Peyer's patch (tissue), 4 donors: ENCODE data around the gene ZNRF3. TPM values are rescaled to one million over a fixed set of nuclear protein-coding genes. Genes with fewer than 3 reads are reported as not detected.

Experiments
- DNase-seq, 3 donors: peaks; one replicate each; pipeline ENCODE4 v3.0.0-alpha.2; 2017 to 2019
- H3K27ac ChIP-seq, 4 donors: fragments of 200-600 bp; sonication (generic); one replicate each; pipeline ENCODE4 v1.5.1; 2016 to 2019
- H3K27me3 ChIP-seq, 2 donors: fragments of 200-600 bp; sonication (generic); one replicate each; pipeline ENCODE4 v1.5.1; 2019
- H3K36me3 ChIP-seq, 3 donors: fragments of 200-600 bp; sonication (generic); one replicate each; pipeline ENCODE4 v1.5.1; 2016 to 2019
- H3K4me1 ChIP-seq, 4 donors: fragments of 200-600 bp; sonication (generic); one replicate each; pipeline ENCODE4 v1.5.1; 2016 to 2019
- H3K4me3 ChIP-seq, 4 donors: fragments of 200-600 bp; sonication (generic); 1 replicate in 3 of 4; 2 replicates in 1 of 4; pipeline ENCODE4 v1.5.1; 2016 to 2019; ENCODE audit warnings: mild to moderate bottlenecking in 1 of 4
- H3K9me3 ChIP-seq, 4 donors: fragments of 200-600 bp; sonication (generic); one replicate each; pipeline ENCODE4 v1.5.1; 2016 to 2019; ENCODE audit warnings: mild to moderate bottlenecking in 1 of 4
- POLR2A ChIP-seq, 2 donors: fragments of 450-650 bp; IDR thresholded peaks; one replicate each; pipeline ENCODE4 v1.5.1; 2017; ENCODE audit warnings: antibody characterized with exemption in 2 of 2, mild to moderate bottlenecking in 2 of 2, moderate library complexity in 2 of 2
- total RNA-seq, 4 donors: library from RNA; depleted of rRNA; stranded (reverse); fragments of >200 nt; gene quantifications; one replicate each; pipeline ENCODE4 v1.1.0, GENCODE V29; 2016
- TF ChIP-seq, protein P1 (sequence below), 6 experiments: fragments of 450-650 bp in 4 of 6; fragments of 200-600 bp in 2 of 6; sonication (generic) in 1 of 6; IDR thresholded peaks; one replicate each; pipeline ENCODE4 v1.5.1; 2017 to 2019; ENCODE audit warnings: antibody characterized with exemption in 6 of 6, mild to moderate bottlenecking in 3 of 6, moderate library complexity in 1 of 6

ZNRF3 gene
- total RNA-seq, 4 donors from 2014 or later, result 5.8 to 17.6 (median 8.0) TPM

DNA sequence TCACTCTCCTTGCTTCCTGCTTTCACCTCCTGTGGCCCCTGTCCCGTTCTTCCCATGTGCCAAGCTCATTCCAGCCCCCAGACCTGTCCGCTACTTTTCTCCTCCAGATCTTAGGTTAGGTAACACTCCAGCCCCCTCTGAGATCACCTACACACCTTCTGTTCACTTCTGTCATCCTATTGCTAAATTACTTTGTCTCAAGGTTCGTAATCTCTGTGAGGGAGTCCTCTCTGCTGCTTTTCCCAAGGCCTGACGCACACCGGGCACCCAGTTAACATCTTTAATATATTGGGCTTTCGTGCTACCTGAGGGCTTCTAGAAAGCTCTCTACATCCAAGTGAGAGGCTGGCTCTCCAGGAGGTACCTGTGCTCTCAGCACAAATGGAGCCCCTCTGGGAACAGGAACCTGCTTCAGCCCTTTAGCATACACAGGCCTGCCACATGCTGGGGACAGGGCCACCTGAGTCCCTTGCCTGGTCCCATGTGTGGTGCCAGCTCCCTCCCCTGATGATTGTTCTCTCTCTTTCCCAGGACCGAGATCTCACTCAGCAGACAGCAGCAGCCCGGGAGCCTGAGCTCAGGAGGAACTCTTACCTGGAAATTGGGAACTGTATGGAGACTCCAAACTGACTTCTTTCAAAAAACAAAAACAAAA, 169.8 kb downstream of the ZNRF3 start:
- TF ChIP-seq POLR2A (IDR thresholded peaks at IDR 0.05), result no peak
- TF ChIP-seq, protein P1, sequence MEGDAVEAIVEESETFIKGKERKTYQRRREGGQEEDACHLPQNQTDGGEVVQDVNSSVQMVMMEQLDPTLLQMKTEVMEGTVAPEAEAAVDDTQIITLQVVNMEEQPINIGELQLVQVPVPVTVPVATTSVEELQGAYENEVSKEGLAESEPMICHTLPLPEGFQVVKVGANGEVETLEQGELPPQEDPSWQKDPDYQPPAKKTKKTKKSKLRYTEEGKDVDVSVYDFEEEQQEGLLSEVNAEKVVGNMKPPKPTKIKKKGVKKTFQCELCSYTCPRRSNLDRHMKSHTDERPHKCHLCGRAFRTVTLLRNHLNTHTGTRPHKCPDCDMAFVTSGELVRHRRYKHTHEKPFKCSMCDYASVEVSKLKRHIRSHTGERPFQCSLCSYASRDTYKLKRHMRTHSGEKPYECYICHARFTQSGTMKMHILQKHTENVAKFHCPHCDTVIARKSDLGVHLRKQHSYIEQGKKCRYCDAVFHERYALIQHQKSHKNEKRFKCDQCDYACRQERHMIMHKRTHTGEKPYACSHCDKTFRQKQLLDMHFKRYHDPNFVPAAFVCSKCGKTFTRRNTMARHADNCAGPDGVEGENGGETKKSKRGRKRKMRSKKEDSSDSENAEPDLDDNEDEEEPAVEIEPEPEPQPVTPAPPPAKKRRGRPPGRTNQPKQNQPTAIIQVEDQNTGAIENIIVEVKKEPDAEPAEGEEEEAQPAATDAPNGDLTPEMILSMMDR (IDR thresholded peaks at IDR 0.05), result no peak
- H3K36me3 ChIP-seq, result peaks cover 0 to 25% (median 0%) of the 10 kb centered on the region in 3 donors

DNA sequence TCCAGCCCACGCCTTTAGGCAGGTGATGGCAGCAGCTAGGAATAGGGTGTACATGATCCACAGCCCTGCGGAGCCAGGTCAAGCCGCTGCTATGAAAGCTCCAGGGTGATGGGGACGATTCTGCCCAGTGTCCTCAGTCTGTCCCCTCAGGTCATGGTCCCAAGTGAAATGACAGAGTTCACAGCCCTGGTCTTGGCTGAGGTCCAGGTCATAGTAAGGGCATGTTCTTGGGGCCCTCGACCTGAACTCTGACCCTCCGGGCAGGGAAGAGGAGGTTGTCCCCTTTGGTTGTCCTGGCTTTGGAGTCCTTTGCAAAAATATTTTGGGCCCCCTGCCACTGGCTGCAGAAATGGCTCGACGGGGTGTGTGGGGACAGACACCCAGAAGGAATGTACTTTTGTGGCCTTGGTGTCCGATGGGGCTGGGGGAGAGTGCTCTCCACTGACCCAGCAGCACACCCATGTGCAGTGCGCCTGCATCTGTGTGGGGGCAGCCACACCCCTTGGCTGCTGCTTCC, 170.9 kb downstream of the ZNRF3 start:
- DNase-seq, result no peak

More for the DNA sequence above, 169.8 kb downstream of the ZNRF3 start:
- Histone ChIP-seq H3K4me3 (no peak overlapping the region), H3K27ac (no peak overlapping the region), H3K27me3 (no peaks in the 10 kb centered on the region), H3K4me1 (no peaks in the 10 kb centered on the region), H3K9me3 (no peaks in the 10 kb centered on the region)
- DNase-seq, result no peak

DNA sequence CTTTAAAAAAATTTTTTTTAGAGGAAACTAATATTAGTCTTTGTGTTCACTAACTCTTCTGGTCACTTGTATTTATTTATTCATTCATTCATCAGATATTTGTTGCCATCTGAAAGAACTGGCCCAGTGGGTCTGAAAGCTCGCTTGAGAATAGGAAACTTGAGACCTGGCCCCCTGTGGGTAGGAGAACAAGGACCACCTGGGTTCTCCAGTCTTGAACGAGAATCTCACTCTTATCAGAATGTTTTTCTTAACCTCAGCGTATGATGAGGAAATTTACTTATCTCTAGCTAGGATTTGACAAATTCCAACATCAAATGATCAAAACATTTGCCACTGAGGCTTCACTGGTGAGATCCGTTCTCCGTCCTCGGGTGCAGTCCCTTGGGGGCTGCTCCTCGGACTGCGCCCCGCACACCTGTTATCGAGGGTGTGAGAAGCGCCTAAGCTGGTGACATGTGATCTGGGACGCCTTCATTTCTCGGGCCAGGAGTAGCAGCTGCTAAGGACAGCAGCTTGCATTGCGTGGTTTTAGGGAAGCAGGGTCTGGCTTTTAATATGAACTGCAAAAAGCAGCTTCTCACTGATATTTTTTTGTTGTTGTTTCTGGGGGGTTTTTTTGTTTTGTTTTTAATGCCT, 171.9 kb downstream of the ZNRF3 start:
- no peak for TF ChIP-seq POLR2A (IDR thresholded peaks at IDR 0.05)
- TF ChIP-seq, protein P1 (IDR thresholded peaks at IDR 0.05), result no peak
- H3K27ac ChIP-seq, result no peak overlapping the region
- no peaks in the 10 kb centered on the region for H3K9me3 ChIP-seq
- H3K4me1 ChIP-seq, result no peaks in the 10 kb centered on the region
- peaks cover 0 to 5% (median 0%) of the 10 kb centered on the region in 3 donors for H3K36me3 ChIP-seq
- H3K27me3 ChIP-seq, result no peaks in the 10 kb centered on the region
- H3K4me3 ChIP-seq, result no peak overlapping the region
- no peak for DNase-seq

More for the DNA sequence above, 170.9 kb downstream of the ZNRF3 start:
- H3K4me3 ChIP-seq, result no peak overlapping the region
- no peaks in the 10 kb centered on the region for H3K27me3 ChIP-seq
- no peaks in the 10 kb centered on the region for H3K4me1 ChIP-seq
- no peaks in the 10 kb centered on the region for H3K9me3 ChIP-seq
- H3K36me3 ChIP-seq, result peaks cover 0 to 15% (median 0%) of the 10 kb centered on the region in 3 donors
- no peak for TF ChIP-seq POLR2A (IDR thresholded peaks at IDR 0.05)
- TF ChIP-seq, protein P1 (IDR thresholded peaks at IDR 0.05), result no peak
- H3K27ac ChIP-seq, result no peak overlapping the region

DNA sequence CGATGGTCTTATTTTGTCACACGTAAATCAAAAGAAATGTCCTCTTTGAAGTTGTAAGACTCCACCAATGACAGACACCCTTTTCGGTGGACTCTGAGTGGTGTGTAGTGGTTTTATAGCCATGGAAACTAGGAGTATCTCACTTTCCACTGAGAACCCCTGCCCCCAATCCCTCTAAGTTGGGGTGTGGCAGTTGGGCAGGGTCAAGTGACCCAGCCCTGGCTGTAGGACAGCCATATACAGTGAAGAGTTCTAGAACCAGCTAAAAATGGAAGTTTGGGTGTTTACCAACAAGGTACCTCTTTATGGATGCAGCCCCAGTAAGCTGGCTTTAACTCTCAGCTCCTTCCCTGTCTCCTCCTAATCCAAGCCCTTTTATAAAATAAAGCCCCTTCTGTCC, 173.1 kb downstream of the ZNRF3 start:
- Histone ChIP-seq H3K4me1 (no peaks in the 10 kb centered on the region), H3K27me3 (no peaks in the 10 kb centered on the region), H3K27ac (no peak overlapping the region), H3K36me3 (no peaks in the 10 kb centered on the region), H3K4me3 (no peak overlapping the region), H3K9me3 (no peaks in the 10 kb centered on the region)
- DNase-seq, result peak in 1 of 3 donors; percentile 14
- TF ChIP-seq, protein P1 (IDR thresholded peaks at IDR 0.05), result no peak

DNA sequence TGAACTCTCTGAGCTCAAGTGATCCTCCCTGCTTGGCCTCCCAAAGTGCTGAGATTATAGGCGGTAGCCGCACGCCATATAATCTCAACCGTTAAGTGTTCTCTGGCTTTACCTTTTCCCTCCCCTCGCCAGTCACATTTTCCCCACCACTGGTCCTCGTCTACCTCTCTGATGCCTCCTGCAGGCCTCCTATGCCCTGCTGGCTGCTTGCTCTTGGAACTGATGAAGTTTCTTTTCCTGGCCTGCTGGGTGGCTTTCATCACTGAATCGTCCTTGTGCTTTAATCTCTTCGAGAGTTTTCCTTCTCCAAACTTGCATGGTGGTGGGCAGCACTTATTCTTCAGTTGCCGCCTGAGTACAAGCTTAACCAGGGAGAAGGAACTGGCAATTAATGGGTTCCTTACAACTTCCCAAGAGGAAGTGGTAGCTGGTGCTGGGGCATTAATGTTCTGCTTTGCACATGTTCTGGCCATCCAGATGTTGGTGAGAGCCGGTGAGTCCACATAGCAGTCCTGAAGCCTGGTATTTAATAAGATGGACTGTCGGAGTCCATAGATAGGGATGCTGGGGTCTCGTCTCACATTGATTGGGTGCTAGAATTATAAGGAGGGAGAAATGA, 177.0 kb downstream of the ZNRF3 start:
- peak in 1 of 3 donors; percentile 23 for DNase-seq
- Histone ChIP-seq H3K36me3 (no peaks in the 10 kb centered on the region), H3K4me3 (no peak overlapping the region), H3K27ac (no peak overlapping the region), H3K4me1 (no peaks in the 10 kb centered on the region), H3K9me3 (no peaks in the 10 kb centered on the region), H3K27me3 (no peaks in the 10 kb centered on the region)
- TF ChIP-seq, protein P1 (IDR thresholded peaks at IDR 0.05), result peak in 1 of 6 experiments; percentile 6
- no peak for TF ChIP-seq POLR2A (IDR thresholded peaks at IDR 0.05)
